WI38 (cell line): ENCODE measurements around the gene CDC7.
"Not testable (repeated sequence)": the region's sequence is repeated elsewhere in the genome, so short reads cannot be mapped to it uniquely, and the experiment has no call there.

Experiments used
- H3K4me3 ChIP-seq: 2 replicates; pipeline ENCODE4 v1.5.1; 2011; ENCODE audit warnings: low read depth, mild to moderate bottlenecking, control low read depth, low read length
- TF ChIP-seq, protein P1 (sequence below): IDR thresholded peaks from 2 replicates; pipeline ENCODE4 v1.5.1; 2012; ENCODE audit warnings: low read depth, mild to moderate bottlenecking, control low read depth, low read length

The CDC7 gene

DNA sequence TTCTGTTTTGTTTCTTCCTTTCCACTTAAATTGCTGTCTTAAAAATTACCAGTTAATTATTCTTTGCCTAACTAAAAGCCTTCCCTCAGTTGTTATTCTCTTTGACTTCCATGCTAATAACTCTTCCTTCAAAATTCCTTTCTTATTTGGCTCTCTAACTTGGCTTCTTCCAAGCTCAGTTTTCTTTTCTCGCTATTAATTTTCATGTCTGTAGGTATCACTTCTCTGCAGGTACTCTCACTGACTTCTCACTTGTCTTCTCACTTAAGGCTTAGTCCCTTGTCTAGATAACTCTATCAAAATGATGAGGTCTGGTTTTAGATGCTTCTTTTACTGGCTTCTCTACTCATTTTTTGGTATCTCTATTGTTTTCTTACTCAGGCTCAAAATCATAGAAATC, 10.1 kb downstream of the CDC7 start:
- no peak overlapping the region for H3K4me3 ChIP-seq
- TF ChIP-seq, protein P1, sequence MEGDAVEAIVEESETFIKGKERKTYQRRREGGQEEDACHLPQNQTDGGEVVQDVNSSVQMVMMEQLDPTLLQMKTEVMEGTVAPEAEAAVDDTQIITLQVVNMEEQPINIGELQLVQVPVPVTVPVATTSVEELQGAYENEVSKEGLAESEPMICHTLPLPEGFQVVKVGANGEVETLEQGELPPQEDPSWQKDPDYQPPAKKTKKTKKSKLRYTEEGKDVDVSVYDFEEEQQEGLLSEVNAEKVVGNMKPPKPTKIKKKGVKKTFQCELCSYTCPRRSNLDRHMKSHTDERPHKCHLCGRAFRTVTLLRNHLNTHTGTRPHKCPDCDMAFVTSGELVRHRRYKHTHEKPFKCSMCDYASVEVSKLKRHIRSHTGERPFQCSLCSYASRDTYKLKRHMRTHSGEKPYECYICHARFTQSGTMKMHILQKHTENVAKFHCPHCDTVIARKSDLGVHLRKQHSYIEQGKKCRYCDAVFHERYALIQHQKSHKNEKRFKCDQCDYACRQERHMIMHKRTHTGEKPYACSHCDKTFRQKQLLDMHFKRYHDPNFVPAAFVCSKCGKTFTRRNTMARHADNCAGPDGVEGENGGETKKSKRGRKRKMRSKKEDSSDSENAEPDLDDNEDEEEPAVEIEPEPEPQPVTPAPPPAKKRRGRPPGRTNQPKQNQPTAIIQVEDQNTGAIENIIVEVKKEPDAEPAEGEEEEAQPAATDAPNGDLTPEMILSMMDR = no peak

DNA sequence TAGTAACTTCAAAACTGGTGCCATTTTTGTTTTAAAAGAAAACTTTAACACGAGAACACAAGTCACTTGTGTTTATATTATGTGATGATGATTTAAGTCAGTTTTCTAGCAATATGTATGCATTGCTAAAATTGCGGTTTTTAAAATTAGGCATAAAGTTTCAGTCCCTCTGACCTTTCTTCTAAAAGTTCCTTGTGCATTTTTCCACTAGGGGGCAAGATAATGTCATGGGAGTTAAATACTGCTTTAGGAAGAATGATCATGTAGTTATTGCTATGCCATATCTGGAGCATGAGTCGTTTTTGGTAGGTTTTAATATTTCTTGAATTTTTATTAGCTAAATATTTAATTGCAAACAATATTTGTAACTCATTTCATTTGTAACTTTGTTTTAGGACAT, 10.7 kb downstream of the CDC7 start:
- no peak overlapping the region for H3K4me3 ChIP-seq
- TF ChIP-seq, protein P1 = peak; percentile 51; the same call in 1 of the 2 replicates

DNA sequence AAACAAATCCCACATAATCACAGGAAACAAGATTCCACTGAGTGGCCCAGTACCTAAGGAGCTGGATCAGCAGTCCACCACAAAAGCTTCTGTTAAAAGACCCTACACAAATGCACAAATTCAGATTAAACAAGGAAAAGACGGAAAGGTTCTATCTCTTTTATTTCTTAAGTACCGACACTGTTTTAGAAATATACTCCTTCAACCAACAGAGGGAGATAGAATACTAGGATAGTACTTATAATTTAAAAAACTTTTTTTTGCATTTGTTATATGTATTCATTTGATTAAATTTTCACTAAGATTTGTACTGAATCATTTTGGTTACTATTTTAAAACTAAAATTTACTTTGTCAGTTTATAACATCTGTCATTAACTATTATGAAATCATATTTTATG, 12.5 kb downstream of the CDC7 start:
- no peak overlapping the region for H3K4me3 ChIP-seq
- TF ChIP-seq, protein P1 = no peak

DNA sequence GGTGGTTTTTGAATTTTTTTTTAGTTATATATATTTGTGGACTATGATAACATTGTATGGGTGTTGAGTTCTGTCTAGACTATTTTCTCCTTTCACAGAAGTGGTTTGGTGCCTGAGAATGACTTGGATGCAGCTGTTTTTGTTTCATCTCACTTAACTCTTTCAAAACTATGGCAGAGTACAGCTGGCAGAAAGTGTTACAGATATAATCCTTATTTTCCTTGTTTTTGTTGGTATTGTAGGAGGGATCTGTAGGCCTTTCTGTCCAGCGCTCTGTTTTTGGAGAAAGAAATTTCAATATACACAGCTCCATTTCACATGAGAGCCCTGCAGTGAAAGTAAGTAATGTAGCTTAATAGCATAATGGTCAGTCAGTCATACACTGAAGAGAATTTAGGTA, 13.1 kb downstream of the CDC7 start:
- H3K4me3 ChIP-seq = no peak overlapping the region
- TF ChIP-seq, protein P1 = no peak

DNA sequence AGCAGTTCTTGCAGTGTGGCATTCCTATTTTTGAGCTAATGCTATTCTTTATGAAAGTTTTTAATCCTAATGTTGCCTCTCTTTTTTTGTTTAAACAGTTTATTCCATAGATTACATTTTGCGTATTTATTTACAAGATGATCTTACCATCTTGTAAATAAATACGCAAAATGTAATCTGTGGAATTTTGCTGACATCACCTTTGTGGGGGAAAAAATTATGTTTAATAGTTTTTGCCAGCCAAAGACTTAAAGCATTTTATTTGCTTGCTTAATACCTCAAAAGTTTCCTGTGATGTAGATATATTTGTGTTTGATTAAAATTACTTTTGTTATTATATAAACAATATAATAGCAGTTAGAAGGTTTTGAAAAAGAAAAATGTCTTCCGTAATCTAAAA, 15.3 kb downstream of the CDC7 start:
- no peak overlapping the region for H3K4me3 ChIP-seq
- TF ChIP-seq, protein P1 = no peak

DNA sequence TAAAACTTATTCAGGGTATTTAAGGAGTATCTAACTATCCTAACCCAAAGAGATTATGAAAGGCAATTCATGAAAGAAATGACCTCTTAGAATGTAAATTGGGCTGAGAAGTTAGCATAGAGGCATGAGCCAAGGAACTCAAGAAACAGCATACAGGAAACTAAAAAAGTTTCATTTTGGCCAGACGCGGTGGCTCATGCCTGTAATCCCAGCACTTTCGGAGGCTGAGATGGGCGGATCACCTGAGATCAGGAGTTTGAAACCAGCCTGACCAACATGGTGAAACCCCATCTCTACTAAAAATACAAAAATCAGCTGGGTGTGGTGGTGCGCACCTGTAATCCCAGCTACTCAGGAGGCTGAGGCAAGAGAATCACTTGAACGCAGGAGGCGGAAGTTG, 16.0 kb downstream of the CDC7 start:
- not testable (repeated sequence) for H3K4me3 ChIP-seq

DNA sequence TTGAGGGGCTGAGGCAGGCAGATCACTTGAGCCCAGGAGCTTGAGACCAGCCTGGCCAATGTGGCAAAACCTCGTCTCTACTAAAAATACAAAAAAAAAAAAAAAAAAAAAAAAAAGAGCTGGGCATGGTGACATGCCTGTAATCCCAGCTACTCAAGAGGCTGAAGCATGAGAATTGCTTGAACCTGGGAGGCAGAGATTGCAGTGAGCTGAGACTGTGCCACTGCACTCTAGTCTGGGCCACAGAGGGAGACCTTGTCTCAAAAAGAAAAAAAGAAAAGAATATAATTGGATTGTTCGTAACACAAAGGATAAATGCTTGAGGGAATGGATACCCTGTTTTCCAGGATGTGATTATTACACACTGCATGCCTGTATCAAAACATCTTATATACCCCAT, 18.5 kb downstream of the CDC7 start:
- H3K4me3 ChIP-seq = not testable (repeated sequence)

DNA sequence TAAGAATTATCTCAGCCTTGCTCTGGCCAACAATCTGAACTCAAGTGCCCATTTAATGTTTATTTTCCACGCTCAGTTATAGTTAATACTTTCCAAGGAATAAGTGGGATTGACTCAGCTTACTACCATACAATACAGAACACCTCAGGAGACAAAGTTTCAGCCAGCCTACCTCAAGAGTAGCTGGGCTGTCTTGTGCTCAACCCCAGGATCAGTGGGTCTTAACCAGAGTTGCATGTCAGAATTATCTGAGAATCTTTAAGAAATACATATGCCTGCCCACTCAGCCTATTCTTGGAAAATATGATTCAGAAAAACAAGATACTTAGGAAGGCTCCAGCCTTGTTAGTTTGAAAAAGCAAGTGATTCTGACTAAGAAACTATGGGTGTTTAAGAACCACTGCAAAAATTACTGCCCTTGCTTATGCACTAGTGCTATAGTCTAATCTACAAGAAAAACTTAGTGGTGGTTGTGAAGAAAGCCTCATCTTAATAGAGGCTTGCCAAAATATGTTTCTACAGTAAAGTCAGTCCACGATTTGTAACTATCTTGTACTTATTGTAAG, 20.4 kb downstream of the CDC7 start:
- no peak overlapping the region for H3K4me3 ChIP-seq
- TF ChIP-seq, protein P1 = no peak
